HCT116 (cell line): ENCODE results near the gene CDH16. TPM values are rescaled to one million over a fixed set of nuclear protein-coding genes. Genes with fewer than 3 reads are reported as not detected.

Experiments used
- ATAC-seq: fragments of 200-7000 bp; cut with Tn5 transposase; 2 replicates; pipeline ENCODE4 v1.9.1; 2020; ENCODE audit warnings: mild to moderate bottlenecking, moderate library complexity
- BruUV-seq: library from RNA; stranded (reverse); fragments of 400-500 nt; replicated peaks from 2 replicates; lab custom pipeline; 2021; lab: Mats Ljungman, UMichigan
- CTCF ChIA-PET: fragments of 300-600 bp; sonication (Branson Sonifier 250); formaldehyde crosslinking; loops from one replicate; lab custom pipeline; 2021; ENCODE audit warnings: antibody characterized with exemption; lab: Charles Lee
- POLR2A ChIA-PET: fragments of 300-600, 350-600 bp; sonication (Branson Sonifier 250); formaldehyde crosslinking; loops from one replicate; lab custom pipeline; 2021; ENCODE audit warnings: antibody characterized with exemption; lab: Charles Lee
- RAD21 ChIA-PET, 2 experiments: fragments of 300-600 bp; sonication (Branson Sonifier 250); formaldehyde crosslinking; loops; one replicate each; lab custom pipeline; 2023; ENCODE audit warnings: low total read pairs in 2 of 2; ENCODE audit not compliant: uncharacterized antibody in 2 of 2, unreplicated experiment in 2 of 2, low non-redundant PET in 1 of 2; lab: Charles Lee
- DNase-seq: peaks from one replicate; pipeline ENCODE4 v3.0.0-alpha.2; 2010; ENCODE audit warnings: low read depth, low spot score
- H2AFZ ChIP-seq: fragments of 200-600 bp; shearing (Covaris generic), sonication (generic); 2 replicates; pipeline ENCODE4 v1.6.1; 2017; ENCODE audit warnings: low read depth, mixed run types, mixed read lengths, antibody characterized with exemption, low read length; ENCODE audit not compliant: poor library complexity, severe bottlenecking
- H3K27ac ChIP-seq: 2 replicates; pipeline ENCODE4 v1.5.1; 2012; ENCODE audit warnings: low read depth, low read length
- H3K27me3 ChIP-seq: fragments of 200-600 bp; sonication (generic); 2 replicates; pipeline ENCODE4 v1.6.1; 2016; ENCODE audit warnings: mixed run types, low read length, mixed read lengths; ENCODE audit not compliant: insufficient read depth
- H3K36me3 ChIP-seq, 2 experiments: fragments of 200-500 bp in 1 of 2; fragments of 200-600 bp in 1 of 2; sonication (Bioruptor generic) in 1 of 2; sonication (generic) in 1 of 2; 2 replicates each; pipeline versions ENCODE4 v1.5.1 to v1.6.1; 2014 to 2016; ENCODE audit warnings: low read length in 2 of 2, inconsistent platforms in 1 of 2, mixed read lengths in 1 of 2, mixed run types in 1 of 2; ENCODE audit not compliant: insufficient read depth in 2 of 2, control insufficient read depth in 1 of 2
- H3K4me1 ChIP-seq, 2 experiments: fragments of 200-600 bp in 1 of 2; sonication (generic) in 1 of 2; 2 replicates each; pipeline versions ENCODE4 v1.5.1 to v1.6.1; 2012 to 2017; ENCODE audit warnings: low read length in 2 of 2, inconsistent platforms in 1 of 2, mild to moderate bottlenecking in 1 of 2, mixed read lengths in 1 of 2, mixed run types in 1 of 2, moderate library complexity in 1 of 2; ENCODE audit not compliant: insufficient read depth in 2 of 2, control insufficient read depth in 1 of 2
- H3K4me2 ChIP-seq: fragments of 200-600 bp; sonication (generic); 2 replicates; pipeline ENCODE4 v1.6.1; 2017; ENCODE audit warnings: mixed run types, low read length, mixed read lengths
- H3K4me3 ChIP-seq, 2 experiments: fragments of 200-600 bp in 1 of 2; sonication (generic) in 1 of 2; replicated peaks in 1 of 2; 2 replicates each; pipeline ENCODE4 v1.5.1; 2011 to 2016; ENCODE audit warnings: low read length in 2 of 2, control low read depth in 1 of 2, low read depth in 1 of 2, mild to moderate bottlenecking in 1 of 2, mixed read lengths in 1 of 2, mixed run types in 1 of 2
- H3K79me2 ChIP-seq: fragments of 200-600 bp; sonication (generic); 2 replicates; pipeline ENCODE4 v1.6.1; 2017; ENCODE audit warnings: mild to moderate bottlenecking, mixed run types, low read length, moderate library complexity, mixed read lengths; ENCODE audit not compliant: insufficient read depth
- H3K9ac ChIP-seq: fragments of 200-600 bp; sonication (generic); 2 replicates; pipeline ENCODE4 v1.6.1; 2016; ENCODE audit warnings: low read length, mixed read lengths
- H3K9me2 ChIP-seq: fragments of 200-600 bp; sonication (generic), shearing (Covaris generic); 2 replicates; pipeline ENCODE4 v1.6.1; 2017; ENCODE audit warnings: mixed run types, mild to moderate bottlenecking, moderate library complexity; ENCODE audit not compliant: insufficient read depth
- H3K9me3 ChIP-seq, 2 experiments: fragments of 200-500 bp in 1 of 2; fragments of 200-600 bp in 1 of 2; sonication (Bioruptor generic) in 1 of 2; sonication (generic) in 1 of 2; 2 replicates each; pipeline ENCODE4 v1.6.1; 2014 to 2017; ENCODE audit warnings: low read length in 2 of 2, mixed read lengths in 2 of 2, inconsistent platforms in 1 of 2, low read depth in 1 of 2, mild to moderate bottlenecking in 1 of 2, mixed run types in 1 of 2, moderate library complexity in 1 of 2; ENCODE audit not compliant: control insufficient read depth in 1 of 2, insufficient read depth in 1 of 2
- H4K20me1 ChIP-seq: fragments of 200-600 bp; sonication (generic), shearing (Covaris generic); 2 replicates; pipeline ENCODE4 v1.6.1; 2017; ENCODE audit warnings: mixed run types, mild to moderate bottlenecking, moderate library complexity; ENCODE audit not compliant: insufficient read depth
- CBX3 ChIP-seq: IDR thresholded peaks from 2 replicates; pipeline ENCODE4 v1.6.1; 2012; ENCODE audit warnings: low read depth
- CEBPB ChIP-seq: IDR thresholded peaks from 2 replicates; pipeline ENCODE4 v1.6.1; 2012; ENCODE audit warnings: low read depth
- EGR1 ChIP-seq: IDR thresholded peaks from 2 replicates; pipeline ENCODE4 v1.6.1; 2012; ENCODE audit warnings: low read depth
- ELF1 ChIP-seq: IDR thresholded peaks from 2 replicates; pipeline ENCODE4 v1.6.1; 2012; ENCODE audit warnings: low read depth, borderline replicate concordance
- EZH2 ChIP-seq: fragments of 200-600 bp; sonication (generic); IDR thresholded peaks from 2 replicates; pipeline ENCODE4 v1.6.1; 2017; ENCODE audit warnings: antibody characterized with exemption, mixed run types
- FOSL1 ChIP-seq: IDR thresholded peaks from 2 replicates; pipeline ENCODE4 v1.6.1; 2012; ENCODE audit warnings: low read depth
- POLR2A ChIP-seq: IDR thresholded peaks from 2 replicates; pipeline ENCODE4 v1.7.0; 2011; ENCODE audit warnings: borderline replicate concordance; ENCODE audit not compliant: insufficient read depth, insufficient read length; ENCODE audit errors: extremely low read depth
- POLR2AphosphoS5 ChIP-seq: IDR thresholded peaks from 2 replicates; pipeline ENCODE4 v1.6.1; 2011; ENCODE audit warnings: mild to moderate bottlenecking, low read depth, low read length, moderate library complexity
- REST ChIP-seq: IDR thresholded peaks from 2 replicates; pipeline ENCODE4 v1.6.1; 2012; ENCODE audit warnings: low read depth
- SIN3A ChIP-seq: IDR thresholded peaks from 2 replicates; pipeline ENCODE4 v1.6.1; 2012; ENCODE audit warnings: low read depth
- SRF ChIP-seq: IDR thresholded peaks from 2 replicates; pipeline ENCODE4 v1.6.1; 2012; ENCODE audit warnings: low read depth
- YY1 ChIP-seq: IDR thresholded peaks from 2 replicates; pipeline ENCODE4 v1.6.1; 2011; ENCODE audit warnings: low read length, low read depth, moderate library complexity, mild to moderate bottlenecking; ENCODE audit not compliant: insufficient replicate concordance; ENCODE audit errors: extremely low read depth
- ZFX ChIP-seq: fragments of 450-650 bp; IDR thresholded peaks from 2 replicates; pipeline ENCODE4 v1.6.1; 2017
- intact Hi-C: fragments of 100-400 bp; cut with micrococcal nuclease; formaldehyde crosslinking; loops from 2 replicates; pipeline ENCODE4 v1.10.0; 2022
- total RNA-seq: library from RNA; stranded (reverse); gene quantifications from one replicate; pipeline ENCODE4 v1.2.1, GENCODE V29; 2021; ENCODE audit not compliant: unreplicated experiment
- TF ChIP-seq, protein P1 (sequence below): IDR thresholded peaks from 2 replicates; pipeline ENCODE4 v1.6.1; 2011; ENCODE audit warnings: mild to moderate bottlenecking, low read length, moderate library complexity; ENCODE audit not compliant: insufficient replicate concordance; ENCODE audit errors: extremely low read depth
- TF ChIP-seq, protein P2 (sequence below): IDR thresholded peaks from 2 replicates; pipeline ENCODE4 v1.6.1; 2012

CDH16 gene
- total RNA-seq, 1 experiment from 2014 or later = not detected

GRCh38 chr16:66932076-66932475, 13.4 kb upstream of the CDH16 start:
- Histone ChIP-seq H2AFZ (no peak overlapping the region), H3K4me2 (no peak overlapping the region), H3K9ac (no peak overlapping the region; the same call in 1 of the 2 replicates), H3K9me3 (no peaks in the 10 kb centered on the region), H3K36me3 (peaks cover under 1 to 7% of the 10 kb centered on the region in 2 experiments; a peak in 1 of 4 replicates), H3K27me3 (no peaks in the 10 kb centered on the region), H3K4me1 (peaks cover 15 to 51% of the 10 kb centered on the region in 2 experiments), H3K79me2 (peaks cover 49% of the 10 kb centered on the region), H3K4me3 (no peak overlapping the region), H4K20me1 (no peaks in the 10 kb centered on the region), H3K27ac (no peak overlapping the region), H3K9me2 (no peaks in the 10 kb centered on the region)
- BruUV-seq = no TSS peak
- ChIA-PET POLR2A (no interaction called here), CTCF (no interaction called here), RAD21 (no interaction called here)
- ATAC-seq = no peak
- intact Hi-C loops = no loop called here
- no peak for DNase-seq
- TF ChIP-seq CEBPB (no peak), EGR1 (no peak), POLR2A (no peak), SRF (no peak)

DNA sequence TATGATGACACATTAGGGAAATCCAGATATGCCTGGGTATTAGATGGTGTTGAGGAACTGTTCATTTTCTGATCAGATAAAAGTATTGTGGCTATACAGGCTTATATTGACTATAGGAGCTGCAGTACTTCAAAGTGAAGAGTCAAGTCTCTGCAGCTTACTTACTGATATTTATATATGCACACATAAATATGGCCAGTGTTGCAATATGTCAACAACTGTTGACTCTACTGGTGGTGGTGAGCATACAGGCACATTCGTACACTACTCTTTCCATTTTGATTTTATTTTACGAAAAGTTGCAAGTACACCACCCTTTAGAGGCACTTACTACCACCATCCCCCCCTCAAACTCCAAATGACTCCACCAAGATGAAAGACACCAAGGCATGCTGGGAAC, 13.0 kb upstream of the CDH16 start:
- BruUV-seq = no TSS peak
- Histone ChIP-seq H3K79me2 (peaks cover 47% of the 10 kb centered on the region), H3K4me3 (no peak overlapping the region), H3K9ac (no peak overlapping the region), H3K9me3 (no peaks in the 10 kb centered on the region), H3K27me3 (no peaks in the 10 kb centered on the region), H2AFZ (no peak overlapping the region), H3K27ac (no peak overlapping the region), H4K20me1 (no peaks in the 10 kb centered on the region), H3K4me1 (peaks cover 16 to 56% of the 10 kb centered on the region in 2 experiments), H3K9me2 (no peaks in the 10 kb centered on the region), H3K36me3 (peaks cover 0 to 7% of the 10 kb centered on the region in 2 experiments; a peak in 1 of 4 replicates), H3K4me2 (no peak overlapping the region)
- DNase-seq (no peak), ATAC-seq (no peak)
- POLR2A ChIA-PET = no interaction called here
- CTCF ChIA-PET = no interaction called here
- RAD21 ChIA-PET = no interaction called here
- intact Hi-C loops = no loop called here
- TF ChIP-seq SRF (no peak), POLR2AphosphoS5 (no peak), REST (no peak), CBX3 (no peak), FOSL1 (no peak), CEBPB (no peak), EGR1 (no peak), ELF1 (no peak), YY1 (no peak), EZH2 (no peak), SIN3A (no peak), ZFX (no peak)
- TF ChIP-seq, protein P1, sequence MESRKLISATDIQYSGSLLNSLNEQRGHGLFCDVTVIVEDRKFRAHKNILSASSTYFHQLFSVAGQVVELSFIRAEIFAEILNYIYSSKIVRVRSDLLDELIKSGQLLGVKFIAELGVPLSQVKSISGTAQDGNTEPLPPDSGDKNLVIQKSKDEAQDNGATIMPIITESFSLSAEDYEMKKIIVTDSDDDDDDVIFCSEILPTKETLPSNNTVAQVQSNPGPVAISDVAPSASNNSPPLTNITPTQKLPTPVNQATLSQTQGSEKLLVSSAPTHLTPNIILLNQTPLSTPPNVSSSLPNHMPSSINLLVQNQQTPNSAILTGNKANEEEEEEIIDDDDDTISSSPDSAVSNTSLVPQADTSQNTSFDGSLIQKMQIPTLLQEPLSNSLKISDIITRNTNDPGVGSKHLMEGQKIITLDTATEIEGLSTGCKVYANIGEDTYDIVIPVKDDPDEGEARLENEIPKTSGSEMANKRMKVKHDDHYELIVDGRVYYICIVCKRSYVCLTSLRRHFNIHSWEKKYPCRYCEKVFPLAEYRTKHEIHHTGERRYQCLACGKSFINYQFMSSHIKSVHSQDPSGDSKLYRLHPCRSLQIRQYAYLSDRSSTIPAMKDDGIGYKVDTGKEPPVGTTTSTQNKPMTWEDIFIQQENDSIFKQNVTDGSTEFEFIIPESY = no peak
- TF ChIP-seq, protein P2, sequence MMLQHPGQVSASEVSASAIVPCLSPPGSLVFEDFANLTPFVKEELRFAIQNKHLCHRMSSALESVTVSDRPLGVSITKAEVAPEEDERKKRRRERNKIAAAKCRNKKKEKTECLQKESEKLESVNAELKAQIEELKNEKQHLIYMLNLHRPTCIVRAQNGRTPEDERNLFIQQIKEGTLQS = no peak
